HG02885 (cell line): ENCODE measurements around the gene PDS5A.
"Not testable (repeated sequence)": the region's sequence is repeated elsewhere in the genome, so short reads cannot be mapped to it uniquely, and the experiment has no call there.

Source experiments
- ATAC-seq: cut with Tn5 transposase; IDR thresholded peaks from one replicate; pipeline ENCODE4 v1.9.1; 2021; ENCODE audit warnings: mild to moderate bottlenecking; ENCODE audit not compliant: unreplicated experiment, poor library complexity

Gene PDS5A

GRCh38 chr4:39977489-39978377 is at the start of gene PDS5A:
Gene PDS5A (minus strand): TSS chr4:39977911. CDS start chr4:39976577, 1,334 bp downstream.
- peak; percentile 79 for ATAC-seq

GRCh38 chr4:40024049-40024448 is 46.3 kb upstream of the PDS5A start:
- ATAC-seq, result not testable (repeated sequence)

- not testable (repeated sequence) for ATAC-seq
Measured at GRCh38 chr4:40021116-40021515, 43.4 kb upstream of the PDS5A start.

GRCh38 chr4:40020221-40020620 is 42.5 kb upstream of the PDS5A start:
- no peak for ATAC-seq

- no peak for ATAC-seq
Measured at GRCh38 chr4:40016007-40016406, 38.3 kb upstream of the PDS5A start.

GRCh38 chr4:40003986-40004385 is 26.3 kb upstream of the PDS5A start:
- ATAC-seq, result no peak

- ATAC-seq, result no peak
Measured at GRCh38 chr4:40000711-40001110, 23.0 kb upstream of the PDS5A start.

GRCh38 chr4:39998659-39999345 is 21.1 kb upstream of the PDS5A start:
- no peak for ATAC-seq

GRCh38 chr4:39996811-39997210 is 19.1 kb upstream of the PDS5A start:
- ATAC-seq, result no peak

- ATAC-seq, result no peak
Measured at GRCh38 chr4:39994406-39994805, 16.7 kb upstream of the PDS5A start.

GRCh38 chr4:39989381-39989780 is 11.7 kb upstream of the PDS5A start:
- ATAC-seq, result not testable (repeated sequence)

GRCh38 chr4:39987485-39987884 is 9.8 kb upstream of the PDS5A start:
- ATAC-seq, result no peak

- ATAC-seq, result no peak
Measured at GRCh38 chr4:39978904-39979303, 1.2 kb upstream of the PDS5A start.

- no peak for ATAC-seq
Measured at GRCh38 chr4:39978378-39978775, 666 bp upstream of the PDS5A start.

GRCh38 chr4:39976945-39977488 is 694 bp downstream of the PDS5A start:
- ATAC-seq, result peak; percentile 25

- ATAC-seq, result peak; percentile 39
Measured at GRCh38 chr4:39976141-39976944, 1.4 kb downstream of the PDS5A start.

GRCh38 chr4:39975488-39976089 is 2.1 kb downstream of the PDS5A start:
- ATAC-seq, result no peak

GRCh38 chr4:39973052-39973451 is 4.7 kb downstream of the PDS5A start:
- not testable (repeated sequence) for ATAC-seq

- peak; percentile 89 for ATAC-seq
Measured at GRCh38 chr4:39970671-39971640, 6.8 kb downstream of the PDS5A start.
